H7 (cell line): Measurements from ENCODE around the gene WDR44. TPM values are rescaled to one million over a fixed set of nuclear protein-coding genes. Genes with fewer than 3 reads are reported as not detected.
A peak's percentile ranks its signal among the peaks of the same experiment; 100 is the strongest.
"Not testable (repeated sequence)": the region's sequence is repeated elsewhere in the genome, so short reads cannot be mapped to it uniquely, and the experiment has no call there.

Experiments
- DNase-seq: peaks from one replicate; pipeline ENCODE4 v3.0.0; 2012
- H3K27me3 ChIP-seq: 2 replicates; pipeline ENCODE4 v1.6.0; 2011; ENCODE audit warnings: mild to moderate bottlenecking, low read length; ENCODE audit not compliant: control insufficient read depth, insufficient read depth
- H3K36me3 ChIP-seq: replicated peaks from 2 replicates; pipeline ENCODE4 v1.5.1; 2011; ENCODE audit warnings: low read length; ENCODE audit not compliant: control insufficient read depth, insufficient read depth
- H3K4me3 ChIP-seq: 2 replicates; pipeline ENCODE4 v1.5.1; 2011; ENCODE audit warnings: low read depth, mild to moderate bottlenecking, control low read depth, low read length, moderate library complexity; ENCODE audit not compliant: insufficient read depth
- total RNA-seq: library from RNA; depleted of rRNA; stranded (reverse); fragments of >200 nt; shearing (Covaris generic); gene quantifications from 2 replicates; pipeline ENCODE4 v1.2.3, GENCODE V29; 2014

The WDR44 gene
- total RNA-seq, 1 experiment from 2014 or later = 38.1 TPM

DNA sequence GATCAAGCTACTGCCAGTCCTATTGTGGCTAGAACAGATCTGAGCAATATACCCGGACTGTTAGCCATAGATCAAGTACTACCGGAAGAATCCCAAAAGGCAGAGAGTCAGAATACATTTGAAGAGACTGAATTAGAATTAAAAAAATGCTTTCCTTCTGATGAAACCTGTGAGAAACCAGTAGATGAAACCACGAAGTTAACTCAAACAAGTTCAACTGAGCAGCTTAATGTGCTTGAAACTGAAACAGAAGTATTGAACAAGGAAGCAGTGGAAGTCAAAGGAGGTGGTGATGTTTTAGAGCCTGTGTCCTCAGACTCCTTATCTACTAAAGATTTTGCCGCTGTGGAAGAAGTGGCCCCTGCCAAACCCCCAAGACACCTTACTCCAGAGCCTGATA is 46.8 kb downstream of the WDR44 start:
- H3K36me3 ChIP-seq = peaks cover 5% of the 10 kb centered on the region
- H3K4me3 ChIP-seq = no peak overlapping the region
- no peak for DNase-seq
- H3K27me3 ChIP-seq = no peaks in the 10 kb centered on the region

DNA sequence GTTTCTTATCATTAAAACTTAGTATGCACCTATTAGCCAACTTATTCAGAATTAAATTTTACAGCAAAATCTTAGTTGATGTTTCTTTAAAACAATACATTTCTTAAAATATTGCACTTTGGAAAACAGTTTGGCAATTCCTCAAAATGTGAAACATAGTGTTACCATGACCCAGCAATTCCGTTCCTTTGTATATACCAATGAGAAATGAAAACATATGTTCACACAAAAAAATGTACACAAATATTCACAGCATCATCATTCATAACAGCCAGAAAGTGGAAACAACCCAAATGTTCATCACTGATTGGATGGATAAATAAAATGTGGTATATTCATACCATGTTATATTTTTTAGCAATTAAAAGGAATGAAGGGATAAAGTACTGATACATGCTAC is 50.2 kb downstream of the WDR44 start:
- DNase-seq = no peak
- no peaks in the 10 kb centered on the region for H3K27me3 ChIP-seq
- peaks cover 14% of the 10 kb centered on the region for H3K36me3 ChIP-seq
- H3K4me3 ChIP-seq = no peak overlapping the region

DNA sequence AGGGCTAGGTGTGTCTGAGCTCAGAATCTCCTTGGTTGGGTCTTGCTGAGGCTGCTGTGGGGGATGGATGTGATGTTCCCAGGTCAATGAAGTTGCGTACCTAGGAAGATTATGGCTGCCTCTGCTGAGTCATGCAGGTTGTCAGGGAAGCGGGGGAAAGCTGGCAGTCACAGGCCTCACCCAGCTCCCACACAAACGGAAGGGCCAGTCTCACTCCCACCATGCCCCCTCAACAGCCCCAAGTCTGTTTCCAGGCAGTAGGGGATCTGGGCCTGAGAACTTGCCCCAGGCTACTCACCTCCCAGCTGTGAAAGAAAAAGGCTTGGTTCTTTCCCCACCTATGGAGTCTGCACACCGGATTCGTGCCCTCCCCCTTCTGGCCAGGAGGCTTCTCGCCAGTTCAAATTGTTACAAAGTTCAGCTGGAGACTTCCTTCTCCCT is 72.9 kb downstream of the WDR44 start:
- no peaks in the 10 kb centered on the region for H3K27me3 ChIP-seq
- peak; percentile 10 for DNase-seq
- no peak overlapping the region for H3K4me3 ChIP-seq
- peaks cover 6% of the 10 kb centered on the region for H3K36me3 ChIP-seq

DNA sequence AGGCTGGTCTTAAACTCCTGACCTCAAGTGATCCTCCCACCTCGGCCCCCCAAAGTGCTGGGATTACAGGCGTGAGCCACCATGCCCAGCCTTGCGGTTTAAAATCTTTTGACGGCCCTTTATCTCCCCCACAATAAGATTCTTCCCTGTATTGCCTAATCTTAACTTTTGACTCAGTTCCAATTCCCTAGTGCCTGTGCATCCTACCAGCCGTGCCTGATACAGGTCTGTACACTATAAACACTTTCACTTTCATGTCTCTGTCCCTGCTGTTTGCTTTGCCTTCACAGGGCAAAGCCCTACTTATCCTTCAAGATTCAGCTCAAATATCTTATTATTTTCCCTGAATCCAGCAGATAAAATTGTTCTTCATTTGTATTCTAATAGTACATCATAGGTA is 74.6 kb downstream of the WDR44 start:
- Histone ChIP-seq H3K27me3 (no peaks in the 10 kb centered on the region), H3K36me3 (peaks cover 8% of the 10 kb centered on the region), H3K4me3 (no peak overlapping the region)
- DNase-seq = no peak

DNA sequence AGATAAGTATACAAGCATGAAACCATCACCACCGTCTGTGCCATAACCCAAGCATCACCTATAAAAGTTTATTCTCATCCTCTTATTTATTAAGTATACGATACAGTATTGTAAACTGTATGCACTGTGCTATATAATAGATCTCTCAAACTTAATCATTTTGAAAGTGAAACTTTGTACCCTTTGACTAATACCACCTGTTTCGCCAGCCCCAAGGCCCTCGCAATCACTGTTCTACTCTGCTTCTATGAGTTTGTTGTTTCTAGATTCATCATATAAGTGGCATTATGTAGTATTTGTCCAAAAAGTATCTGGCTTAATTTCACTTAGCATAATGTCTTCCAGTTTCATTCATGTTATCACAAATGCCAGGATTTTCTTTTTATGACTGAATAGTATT is 77.7 kb downstream of the WDR44 start:
- no peak overlapping the region for H3K4me3 ChIP-seq
- H3K27me3 ChIP-seq = no peaks in the 10 kb centered on the region
- H3K36me3 ChIP-seq = peaks cover 8% of the 10 kb centered on the region
- DNase-seq = no peak

DNA sequence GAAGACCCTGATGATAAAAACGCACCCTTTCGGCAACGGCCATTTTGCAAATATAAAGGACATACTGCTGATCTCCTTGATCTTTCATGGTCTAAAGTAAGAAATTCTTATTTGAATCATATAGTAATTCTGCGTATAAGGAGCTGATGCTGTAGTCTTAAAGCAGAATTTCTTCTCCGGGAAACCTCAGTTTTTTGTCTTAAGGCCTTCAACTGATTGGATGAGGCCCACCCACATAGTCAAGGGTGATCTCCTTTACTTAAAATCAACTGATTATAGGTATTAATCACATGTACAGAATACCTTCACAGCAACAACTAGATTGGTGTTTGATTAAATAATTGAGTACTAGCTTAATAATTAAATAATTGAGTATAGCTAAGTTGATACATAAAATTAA is 86.9 kb downstream of the WDR44 start:
- H3K36me3 ChIP-seq = peaks cover 14% of the 10 kb centered on the region
- no peaks in the 10 kb centered on the region for H3K27me3 ChIP-seq
- H3K4me3 ChIP-seq = no peak overlapping the region
- no peak for DNase-seq

DNA sequence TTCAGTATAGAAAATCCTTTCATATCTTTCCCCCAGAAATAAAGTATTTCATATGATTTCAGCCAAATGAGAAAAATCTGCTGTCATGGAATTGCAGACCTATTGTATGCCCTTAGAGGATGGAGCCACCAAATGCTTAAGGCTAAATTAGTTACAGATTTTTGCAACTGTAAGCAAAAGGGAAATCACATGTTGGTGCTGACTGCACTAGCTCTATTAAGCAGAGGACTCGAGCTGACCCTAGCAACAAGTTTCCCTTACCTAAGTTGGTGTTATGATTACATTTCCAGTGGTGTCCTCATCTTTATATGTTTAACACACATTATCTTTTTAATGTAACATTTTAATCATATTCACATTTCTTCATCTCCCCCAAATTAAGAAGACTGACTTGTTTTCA is 91.4 kb downstream of the WDR44 start:
- no peak overlapping the region for H3K4me3 ChIP-seq
- peaks cover 19% of the 10 kb centered on the region for H3K36me3 ChIP-seq
- no peak for DNase-seq
- no peaks in the 10 kb centered on the region for H3K27me3 ChIP-seq

DNA sequence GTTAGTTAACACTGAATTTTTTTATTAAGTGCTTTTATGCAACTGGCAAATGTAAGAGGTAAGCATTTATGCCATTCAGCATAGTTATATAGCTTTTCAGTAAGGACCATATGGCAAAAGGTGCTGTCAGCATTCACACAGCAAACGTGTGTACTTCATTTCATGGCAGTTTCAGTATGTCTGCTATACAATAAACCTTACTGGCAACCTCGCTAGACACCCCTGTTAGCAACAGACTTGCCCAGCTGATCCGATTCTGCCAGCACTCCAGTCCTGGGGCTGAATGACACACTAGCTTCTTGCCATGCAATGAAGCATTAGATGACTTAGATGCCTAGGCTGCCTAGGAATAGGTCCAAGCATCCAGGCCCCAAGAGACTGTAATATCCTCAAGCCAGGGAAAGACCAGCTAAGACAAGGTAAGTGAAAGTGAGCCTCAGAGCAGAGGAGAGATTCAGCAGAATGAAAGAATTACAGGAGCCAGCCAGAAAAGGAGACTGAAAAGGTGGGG is 102.4 kb downstream of the WDR44 start:
- DNase-seq = no peak
- Histone ChIP-seq H3K4me3 (no peak overlapping the region), H3K36me3 (peaks cover 6% of the 10 kb centered on the region), H3K27me3 (no peaks in the 10 kb centered on the region)

DNA sequence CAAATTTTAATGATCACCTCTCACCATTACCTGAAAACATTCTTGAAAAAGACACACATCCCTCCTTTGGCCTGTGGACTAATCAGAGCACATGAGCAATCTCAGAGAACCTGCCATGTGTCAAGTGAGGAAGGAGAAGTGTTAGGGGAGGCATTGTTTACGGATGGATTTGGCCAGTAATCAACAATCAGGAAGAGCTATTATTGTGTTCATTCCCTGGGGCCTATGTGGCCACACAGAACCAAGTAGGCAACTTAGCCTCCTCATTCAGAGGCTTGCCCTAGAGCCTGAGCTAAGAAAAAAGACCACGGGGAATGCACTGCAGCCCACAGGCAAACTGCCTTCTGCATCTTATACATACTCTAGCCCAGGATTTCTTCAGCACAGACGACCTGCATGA is 109.1 kb downstream of the WDR44 start:
- Histone ChIP-seq H3K36me3 (peaks cover 2% of the 10 kb centered on the region), H3K27me3 (no peaks in the 10 kb centered on the region), H3K4me3 (no peak overlapping the region)
- DNase-seq = no peak

DNA sequence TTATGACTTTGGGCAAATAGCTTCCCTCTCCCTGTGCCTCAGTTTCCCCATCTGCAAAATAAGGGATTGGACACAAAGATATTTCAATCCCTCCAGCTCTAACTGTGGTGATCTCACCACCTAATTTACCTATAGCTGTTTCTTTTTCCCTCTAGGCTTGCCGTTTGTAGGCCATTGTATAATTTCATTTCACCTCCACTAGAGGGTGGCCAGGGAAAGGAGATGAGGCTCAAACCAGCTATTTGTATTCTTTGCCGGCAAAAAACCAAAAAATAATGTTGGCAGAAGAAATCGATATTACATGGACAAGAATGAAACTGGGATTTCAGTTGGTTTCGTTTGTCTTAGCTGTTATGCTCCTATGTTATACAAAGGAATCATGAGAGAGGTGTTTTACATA is 113.6 kb downstream of the WDR44 start:
- Histone ChIP-seq H3K4me3 (no peak overlapping the region), H3K27me3 (no peaks in the 10 kb centered on the region), H3K36me3 (no peaks in the 10 kb centered on the region)
- DNase-seq = peak; percentile 61

DNA sequence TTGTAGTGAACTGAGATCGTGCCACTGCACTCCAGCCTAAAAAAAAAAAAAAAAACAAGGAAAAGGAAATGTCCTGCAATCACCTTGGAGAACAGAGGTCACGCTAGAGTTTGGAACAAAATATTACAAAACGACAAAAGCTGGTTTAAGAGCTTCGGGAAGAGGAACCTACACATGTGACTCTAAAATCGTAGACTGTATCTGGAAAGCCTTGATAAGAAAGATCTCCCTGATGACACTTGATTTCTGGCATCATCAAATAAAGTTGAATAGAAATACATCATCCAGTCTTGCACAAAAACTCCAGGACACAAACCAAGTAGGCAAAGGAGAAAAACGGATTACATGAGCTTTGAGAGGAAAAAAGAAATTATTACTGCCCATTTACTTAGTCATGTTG is 118.6 kb downstream of the WDR44 start:
- Histone ChIP-seq H3K4me3 (no peak overlapping the region), H3K36me3 (no peaks in the 10 kb centered on the region), H3K27me3 (no peaks in the 10 kb centered on the region)
- DNase-seq = no peak

DNA sequence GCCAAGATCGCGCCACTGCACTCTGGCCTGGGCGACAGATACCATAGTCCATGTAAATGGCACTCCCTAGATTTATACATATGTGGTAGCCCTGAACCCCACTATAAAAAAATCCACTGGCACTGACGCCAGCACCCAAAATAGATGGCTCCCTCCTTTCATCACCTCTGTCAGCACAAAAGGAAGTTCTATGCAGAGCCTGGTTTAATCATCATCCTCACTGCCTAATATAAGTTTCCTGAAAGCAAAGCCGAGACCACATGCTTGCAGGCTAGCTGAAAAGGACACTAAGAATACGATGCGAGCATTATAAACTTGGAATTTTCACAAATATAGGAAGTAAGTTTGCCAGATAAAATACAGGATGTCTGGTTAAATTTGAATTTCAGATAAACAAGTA is 122.2 kb downstream of the WDR44 start:
- Histone ChIP-seq H3K4me3 (no peak overlapping the region), H3K36me3 (no peaks in the 10 kb centered on the region)
- no peak for DNase-seq

DNA sequence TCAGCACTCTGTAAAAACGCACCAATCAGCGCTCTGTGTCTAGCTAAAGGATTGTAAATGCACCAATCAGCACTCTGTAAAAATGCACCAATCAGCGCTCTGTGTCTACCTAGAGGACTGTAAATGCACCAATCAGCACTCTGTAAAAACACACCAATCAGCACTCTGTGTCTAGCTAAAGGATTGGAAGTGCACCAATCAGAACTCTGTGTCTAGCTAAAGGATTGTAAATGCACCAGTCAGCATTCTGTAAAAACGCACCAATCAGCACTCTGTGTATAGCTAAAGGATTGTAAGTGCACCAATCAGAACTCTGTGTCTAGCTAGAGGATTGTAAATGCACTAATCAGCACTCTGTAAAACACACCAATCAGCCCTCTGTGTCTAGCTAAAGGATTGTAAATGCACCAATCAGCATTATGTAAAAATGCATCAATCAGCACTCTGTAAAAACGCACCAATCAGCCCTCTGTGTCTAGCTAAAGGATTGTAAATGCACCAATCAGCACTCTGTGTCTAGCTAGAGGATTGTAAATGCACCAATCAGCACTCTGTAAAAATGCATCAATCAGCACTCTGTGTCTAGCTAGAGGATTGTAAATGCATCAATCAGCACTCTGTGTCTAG is 124.9 kb downstream of the WDR44 start:
- not testable (repeated sequence) for H3K4me3 ChIP-seq, H3K27me3 ChIP-seq, DNase-seq, H3K36me3 ChIP-seq

More for the DNA sequence above, 122.2 kb downstream of the WDR44 start:
- H3K27me3 ChIP-seq = no peaks in the 10 kb centered on the region

DNA sequence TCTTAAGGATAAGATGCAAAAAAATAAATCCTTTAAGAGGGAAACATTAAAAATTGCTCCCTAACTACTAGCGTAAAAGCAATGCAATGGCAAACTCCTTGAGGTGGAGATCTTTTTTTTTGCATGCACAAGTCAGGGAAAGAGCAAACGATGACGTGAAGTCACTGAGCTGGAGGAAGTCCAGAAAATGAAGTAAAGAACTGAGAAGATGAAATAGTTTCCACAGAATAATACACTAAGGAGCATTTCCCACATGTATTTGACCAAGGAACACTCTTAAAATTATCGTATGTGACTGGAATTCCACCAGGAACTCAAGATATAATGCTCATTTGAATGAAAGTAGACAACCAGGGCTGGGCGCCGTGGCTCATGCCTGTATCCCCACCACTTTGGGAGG is 128.7 kb downstream of the WDR44 start:
- Histone ChIP-seq H3K4me3 (no peak overlapping the region), H3K27me3 (no peaks in the 10 kb centered on the region), H3K36me3 (no peaks in the 10 kb centered on the region)
- DNase-seq = no peak

DNA sequence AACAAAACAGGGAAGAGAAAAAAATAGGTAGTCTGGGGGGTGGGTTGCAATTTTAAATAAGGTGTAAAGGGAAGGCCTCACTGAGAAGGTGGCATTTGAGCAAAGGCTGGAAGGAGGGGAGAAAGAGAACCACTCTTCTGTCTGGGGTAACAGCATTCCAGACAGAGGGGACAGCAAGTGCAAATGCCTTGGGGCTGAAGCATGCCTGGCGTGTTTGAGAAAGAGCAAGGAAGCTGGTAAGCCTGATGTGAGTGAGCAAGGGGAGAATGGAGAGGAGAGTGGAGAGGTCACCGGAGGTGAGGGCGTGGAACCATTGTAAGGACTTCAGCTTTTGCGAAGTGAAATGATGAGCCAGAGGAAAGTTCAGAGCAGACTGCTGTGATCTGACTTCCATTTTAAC is 130.0 kb downstream of the WDR44 start:
- H3K36me3 ChIP-seq = no peaks in the 10 kb centered on the region
- no peak for DNase-seq
- no peak overlapping the region for H3K4me3 ChIP-seq
- no peaks in the 10 kb centered on the region for H3K27me3 ChIP-seq

DNA sequence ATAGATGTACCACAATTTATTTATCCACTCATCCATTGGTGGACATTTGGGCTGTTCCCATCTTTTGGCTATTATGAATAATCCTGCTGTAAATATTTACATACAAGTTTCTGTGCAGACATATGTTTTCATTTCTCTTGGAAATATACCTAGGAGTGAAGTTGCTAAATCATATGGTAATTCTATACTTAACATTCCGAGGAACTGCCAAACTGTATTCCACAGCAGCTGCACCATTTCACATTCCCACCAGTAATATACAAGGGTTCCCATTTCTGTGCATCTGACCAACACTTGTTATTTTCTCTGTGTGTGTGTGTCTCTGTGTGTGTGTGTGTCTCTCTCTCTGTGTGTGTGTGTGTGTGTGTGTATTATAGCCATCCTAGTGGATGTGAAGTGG is 134.3 kb downstream of the WDR44 start:
- DNase-seq = no peak
- Histone ChIP-seq H3K36me3 (no peaks in the 10 kb centered on the region), H3K27me3 (no peaks in the 10 kb centered on the region), H3K4me3 (no peak overlapping the region)
